ENCODE results near the gene CTBS.

DNA sequence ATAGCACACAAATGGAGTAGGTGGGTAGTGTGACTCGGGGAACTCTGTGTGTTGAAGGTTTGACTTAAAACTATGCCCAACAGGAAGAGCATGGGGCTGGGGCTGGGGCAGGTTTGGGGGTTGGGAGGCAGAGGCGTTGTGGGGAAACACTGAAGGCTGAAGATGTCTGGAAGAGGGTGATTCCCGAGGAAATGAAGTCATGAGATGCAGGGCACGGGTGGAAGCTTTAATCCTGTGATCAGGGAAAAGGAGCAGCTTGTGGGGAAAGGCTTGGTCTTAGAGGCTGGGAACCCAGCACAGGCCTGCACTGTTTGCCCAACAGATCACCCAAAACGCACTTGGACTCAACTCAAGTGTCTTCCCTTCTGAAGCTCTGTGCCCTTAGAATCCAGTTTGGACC is 26.6 kb upstream of the CTBS start:
- TF ChIP-seq, protein P1, sequence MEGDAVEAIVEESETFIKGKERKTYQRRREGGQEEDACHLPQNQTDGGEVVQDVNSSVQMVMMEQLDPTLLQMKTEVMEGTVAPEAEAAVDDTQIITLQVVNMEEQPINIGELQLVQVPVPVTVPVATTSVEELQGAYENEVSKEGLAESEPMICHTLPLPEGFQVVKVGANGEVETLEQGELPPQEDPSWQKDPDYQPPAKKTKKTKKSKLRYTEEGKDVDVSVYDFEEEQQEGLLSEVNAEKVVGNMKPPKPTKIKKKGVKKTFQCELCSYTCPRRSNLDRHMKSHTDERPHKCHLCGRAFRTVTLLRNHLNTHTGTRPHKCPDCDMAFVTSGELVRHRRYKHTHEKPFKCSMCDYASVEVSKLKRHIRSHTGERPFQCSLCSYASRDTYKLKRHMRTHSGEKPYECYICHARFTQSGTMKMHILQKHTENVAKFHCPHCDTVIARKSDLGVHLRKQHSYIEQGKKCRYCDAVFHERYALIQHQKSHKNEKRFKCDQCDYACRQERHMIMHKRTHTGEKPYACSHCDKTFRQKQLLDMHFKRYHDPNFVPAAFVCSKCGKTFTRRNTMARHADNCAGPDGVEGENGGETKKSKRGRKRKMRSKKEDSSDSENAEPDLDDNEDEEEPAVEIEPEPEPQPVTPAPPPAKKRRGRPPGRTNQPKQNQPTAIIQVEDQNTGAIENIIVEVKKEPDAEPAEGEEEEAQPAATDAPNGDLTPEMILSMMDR (IDR thresholded peaks at IDR 0.05; ENCODE audit: low read length), result no peak
- TF ChIP-seq EZH2 (IDR thresholded peaks at IDR 0.05; ENCODE audit: borderline replicate concordance, low read length), result no peak

Data from OCI-LY1 (cell line).